HepG2 (cell line): ENCODE measurements around the gene FAF2. TPM values are rescaled to one million over a fixed set of nuclear protein-coding genes. Genes with fewer than 3 reads are reported as not detected.

ENCODE experiments used
- ATAC-seq: fragments of 200-7000 bp; cut with Tn5 transposase; 3 replicates; pipeline ENCODE4 v1.9.1; 2020; ENCODE audit warnings: mild to moderate bottlenecking, moderate library complexity
- BruUV-seq: library from RNA; stranded (reverse); fragments of 400-500 nt; replicated peaks from 2 replicates; lab custom pipeline; 2021; lab: Mats Ljungman, UMichigan
- CTCF ChIA-PET: fragments of 300-600 bp; formaldehyde crosslinking; extraction: SDS; loops from one replicate; lab custom pipeline; 2021; ENCODE audit warnings: low total read pairs, inconsistent platforms, low intra/inter-chr PET ratio; lab: Yijun Ruan, JAX
- POLR2A ChIA-PET: fragments of 350-600 bp; sonication (Branson Sonifier 250); formaldehyde crosslinking; loops from one replicate; lab custom pipeline; 2020; ENCODE audit warnings: antibody characterized with exemption, inconsistent platforms; lab: Yijun Ruan, JAX
- DNase-seq: peaks from one replicate; pipeline ENCODE4 v3.0.0-alpha.2; 2015; ENCODE audit warnings: low spot score
- FAIRE-seq: peaks from 3 replicates; lab custom pipeline; 2011; peaks lifted over from hg19 to GRCh38; lab: Jason Lieb, UNC
- H2AFZ ChIP-seq: one replicate; pipeline ENCODE4 v1.6.1; 2011; ENCODE audit warnings: low read length, inconsistent platforms
- H3K27ac ChIP-seq: fragments of 300-600 bp; 3 replicates; pipeline ENCODE4 v1.8.0; 2011; ENCODE audit warnings: mixed run types, mild to moderate bottlenecking, mixed read lengths, low read length, inconsistent platforms; ENCODE audit not compliant: insufficient read depth; ENCODE audit errors: extremely low read length
- H3K27me3 ChIP-seq, 2 experiments: fragments of 200-600 bp in 1 of 2; 2 replicates in 1 of 2; 3 replicates in 1 of 2; pipeline versions ENCODE4 v1.6.0 to v1.8.0; 2011; ENCODE audit warnings: low read length in 2 of 2, mild to moderate bottlenecking in 2 of 2, moderate library complexity in 2 of 2, inconsistent platforms in 1 of 2; ENCODE audit not compliant: insufficient read depth in 2 of 2, control insufficient read depth in 1 of 2
- H3K36me3 ChIP-seq, 2 experiments: fragments of 200-600 bp in 1 of 2; replicated peaks in 1 of 2; 2 replicates in 1 of 2; 3 replicates in 1 of 2; pipeline versions ENCODE4 v1.5.1 to v1.8.0; 2011; ENCODE audit warnings: low read length in 2 of 2, inconsistent platforms in 1 of 2; ENCODE audit not compliant: insufficient read depth in 2 of 2, control insufficient read depth in 1 of 2
- H3K4me1 ChIP-seq: 2 replicates; pipeline ENCODE4 v1.5.1; 2012; ENCODE audit warnings: low read length, inconsistent platforms; ENCODE audit not compliant: insufficient read depth
- H3K4me2 ChIP-seq: 2 replicates; pipeline ENCODE4 v1.6.0; 2011; ENCODE audit warnings: low read depth, low read length, inconsistent platforms
- H3K4me3 ChIP-seq, 3 experiments: fragments of 200-600 bp in 1 of 3; sonication (generic), shearing (Covaris generic) in 1 of 3; replicated peaks in 1 of 3; 2 replicates each; pipeline ENCODE4 v1.5.1; 2011 to 2016; ENCODE audit warnings: low read length in 3 of 3, inconsistent platforms in 2 of 3, low read depth in 2 of 3, mild to moderate bottlenecking in 2 of 3, control low read depth in 1 of 3, mixed read lengths in 1 of 3; ENCODE audit not compliant: insufficient read depth in 1 of 3
- H3K79me2 ChIP-seq: one replicate; pipeline ENCODE4 v1.6.1; 2011; ENCODE audit warnings: low read length, inconsistent platforms; ENCODE audit not compliant: insufficient read depth
- H3K9ac ChIP-seq: 2 replicates; pipeline ENCODE4 v1.6.0; 2011; ENCODE audit warnings: mild to moderate bottlenecking, low read depth, low read length, inconsistent platforms; ENCODE audit not compliant: insufficient read depth
- H3K9me3 ChIP-seq: 2 replicates; pipeline ENCODE4 v1.5.1; 2012; ENCODE audit warnings: mild to moderate bottlenecking, low read length
- H4K20me1 ChIP-seq: 2 replicates; pipeline ENCODE4 v1.6.0; 2011; ENCODE audit warnings: inconsistent platforms, mild to moderate bottlenecking, low read length, moderate library complexity; ENCODE audit not compliant: insufficient read depth
- AHR ChIP-seq: IDR thresholded peaks from 2 replicates; pipeline ENCODE4 v1.6.1; 2018; ENCODE audit warnings: missing genetic modification reagents, missing compliant biosample characterization
- CBX2 ChIP-seq, 2 experiments: fragments of 200-600 bp in 1 of 2; sonication (generic); formaldehyde crosslinking in 1 of 2; IDR thresholded peaks; 2 replicates each; pipeline versions ENCODE4 v1.7.0 to v1.8.1; 2018 to 2022; ENCODE audit warnings: low read depth in 2 of 2, low read length in 1 of 2, mild to moderate bottlenecking in 1 of 2, missing genetic modification reagents in 1 of 2
- EHMT2 ChIP-seq: fragments of 200-600 bp; sonication (generic); IDR thresholded peaks from 2 replicates; pipeline ENCODE4 v1.7.0; 2017; ENCODE audit warnings: antibody characterized with exemption, low read depth, low read length, borderline replicate concordance
- ELF3 ChIP-seq: IDR thresholded peaks from 2 replicates; pipeline ENCODE4 v1.6.1; 2016; ENCODE audit warnings: missing genetic modification reagents, missing compliant biosample characterization
- HNF4G ChIP-seq, 2 experiments: sonication (generic) in 1 of 2; formaldehyde crosslinking in 1 of 2; IDR thresholded peaks; 2 replicates each; pipeline versions ENCODE4 v1.4.0 to v1.6.1; 2011 to 2020; ENCODE audit warnings: borderline replicate concordance in 2 of 2, low read depth in 2 of 2, mild to moderate bottlenecking in 2 of 2, low read length in 1 of 2, missing genetic modification reagents in 1 of 2, moderate library complexity in 1 of 2
- ISL2 ChIP-seq: sonication (generic); formaldehyde crosslinking; IDR thresholded peaks from 2 replicates; pipeline ENCODE4 v1.5.0; 2020; ENCODE audit warnings: missing genetic modification reagents
- NFKB2 ChIP-seq: sonication (generic); formaldehyde crosslinking; IDR thresholded peaks from 2 replicates; pipeline ENCODE4 v1.4.0; 2020; ENCODE audit warnings: missing genetic modification reagents, borderline replicate concordance
- RAD21 ChIP-seq: fragments of 450-650 bp; formaldehyde crosslinking; IDR thresholded peaks from 2 replicates; pipeline ENCODE4 v1.5.0; 2020; ENCODE audit warnings: mild to moderate bottlenecking
- STAT5B ChIP-seq: sonication (generic); formaldehyde crosslinking; IDR thresholded peaks from 2 replicates; pipeline ENCODE4 v1.4.0; 2020; ENCODE audit warnings: missing genetic modification reagents
- ZIK1 ChIP-seq: sonication (generic); formaldehyde crosslinking; IDR thresholded peaks from 2 replicates; pipeline ENCODE4 v1.5.0; 2020; ENCODE audit warnings: mild to moderate bottlenecking, low read depth, missing genetic modification reagents, borderline replicate concordance
- ZMYM4 ChIP-seq: sonication (generic); formaldehyde crosslinking; IDR thresholded peaks from 2 replicates; pipeline ENCODE4 v1.8.1; 2023; ENCODE audit warnings: mild to moderate bottlenecking, missing genetic modification reagents
- WGBS: methylation state at CpG from one replicate; pipeline ENCODE4 v1.1.6; 2017; ENCODE audit warnings: low lambda C conversion rate; 5-methylcytosine and 5-hydroxymethylcytosine counted together
- in situ Hi-C: cut with HindIII; loops from 2 replicates; pipeline ENCODE4 v1.10.0; 2017; ENCODE audit warnings: low pct_unique_long_range_greater_than_20kb; ENCODE audit not compliant: extremely low pct_ligation_motif_present
- intact Hi-C: fragments of 100-400 bp; cut with micrococcal nuclease; formaldehyde crosslinking; loops from one replicate; pipeline ENCODE4 v1.10.0; 2022; ENCODE audit not compliant: unreplicated experiment
- polyA plus RNA-seq, 8 experiments: library from polyadenylated mRNA; depleted of rRNA in 3 of 8; stranded (reverse) in 7 of 8; unstranded in 1 of 8; fragments of >200 nt; fragmentation: Illumina TruSeq in 4 of 8; extraction: Trizol in 4 of 8; gene quantifications; 2 replicates each; pipeline versions ENCODE4 v1.2.1 to v1.2.3, GENCODE V29; 2011 to 2016; ENCODE audit warnings: low read depth in 4 of 8, missing spikeins in 1 of 8, mixed read lengths in 1 of 8; ENCODE audit not compliant: insufficient read depth in 1 of 8
- total RNA-seq, 5 experiments: library from RNA; depleted of rRNA; stranded (reverse); fragments of >200 nt; fragmentation: Illumina TruSeq; extraction: Trizol; gene quantifications; 2 replicates each; pipeline ENCODE4 v1.2.3, GENCODE V29; 2016; ENCODE audit warnings: low read depth in 1 of 5
- TF ChIP-seq, protein P1 (sequence below): sonication (generic); formaldehyde crosslinking; IDR thresholded peaks from 2 replicates; pipeline ENCODE4 v1.5.0; 2020; ENCODE audit warnings: mild to moderate bottlenecking, missing genetic modification reagents, moderate library complexity
- TF ChIP-seq, protein P2 (sequence below): sonication (generic); formaldehyde crosslinking; IDR thresholded peaks from 2 replicates; pipeline ENCODE4 v1.8.0; 2022; ENCODE audit warnings: missing genetic modification reagents, mild to moderate bottlenecking, moderate library complexity, borderline replicate concordance
- TF ChIP-seq, protein P3 (sequence below): sonication (generic); formaldehyde crosslinking; IDR thresholded peaks from 2 replicates; pipeline ENCODE4 v1.9.0; 2021; ENCODE audit warnings: mild to moderate bottlenecking, missing genetic modification reagents

The FAF2 gene
- total and polyA plus RNA-seq, 2 of the 13 experiments (the other 11 are each of a cell fraction or from before 2014, with no cell fraction given), result 27.8 to 34.3 TPM

DNA sequence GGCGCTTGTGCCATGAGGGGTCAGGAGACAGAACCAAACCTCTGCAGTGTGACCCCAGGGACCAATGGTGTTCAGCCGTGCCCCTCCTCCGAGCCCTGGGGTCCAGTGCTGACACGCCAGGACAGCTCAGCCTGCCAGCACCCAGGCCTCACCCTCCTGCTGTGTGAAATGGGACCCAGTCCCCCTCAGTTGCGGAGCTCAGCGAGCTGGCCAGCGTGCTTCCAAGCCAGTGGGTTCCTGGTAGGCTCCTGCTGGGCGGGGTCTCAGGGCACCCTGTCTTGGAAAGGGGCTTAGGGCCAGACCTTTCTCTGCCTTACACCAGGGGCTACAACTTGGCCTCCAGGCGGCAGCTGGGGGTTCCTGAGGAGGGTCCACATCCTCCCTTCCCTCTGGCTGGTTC, 84.6 kb downstream of the FAF2 start:
- Histone ChIP-seq H3K27me3 (no peaks in the 10 kb centered on the region; a peak in 1 of 5 replicates), H3K9me3 (no peaks in the 10 kb centered on the region), H3K9ac (no peak overlapping the region), H3K27ac (no peak overlapping the region), H3K4me1 (peaks cover 25% of the 10 kb centered on the region), H2AFZ (no peak overlapping the region), H3K79me2 (peaks cover 40% of the 10 kb centered on the region), H4K20me1 (peaks cover 33% of the 10 kb centered on the region), H3K4me3 (no peak overlapping the region), H3K4me2 (no peak overlapping the region), H3K36me3 (peaks cover 25 to 50% of the 10 kb centered on the region in 2 experiments)
- no TSS peak for BruUV-seq
- FAIRE-seq, result no peak
- DNase-seq, result no peak
- in situ Hi-C loops, result loop anchor here (25.0 kb wide), 1 partner anchor 830 kb away; the partner anchor contains the start of genes LMAN2 and RGS14
- ChIA-PET CTCF (no interaction called here), POLR2A (no interaction called here)
- intact Hi-C loops, result no loop called here
- WGBS, result 97% methylated on average over 4 of the region's 9 CpGs
- no peak for ATAC-seq
- no peak for TF ChIP-seq ELF3
- TF ChIP-seq, protein P1, sequence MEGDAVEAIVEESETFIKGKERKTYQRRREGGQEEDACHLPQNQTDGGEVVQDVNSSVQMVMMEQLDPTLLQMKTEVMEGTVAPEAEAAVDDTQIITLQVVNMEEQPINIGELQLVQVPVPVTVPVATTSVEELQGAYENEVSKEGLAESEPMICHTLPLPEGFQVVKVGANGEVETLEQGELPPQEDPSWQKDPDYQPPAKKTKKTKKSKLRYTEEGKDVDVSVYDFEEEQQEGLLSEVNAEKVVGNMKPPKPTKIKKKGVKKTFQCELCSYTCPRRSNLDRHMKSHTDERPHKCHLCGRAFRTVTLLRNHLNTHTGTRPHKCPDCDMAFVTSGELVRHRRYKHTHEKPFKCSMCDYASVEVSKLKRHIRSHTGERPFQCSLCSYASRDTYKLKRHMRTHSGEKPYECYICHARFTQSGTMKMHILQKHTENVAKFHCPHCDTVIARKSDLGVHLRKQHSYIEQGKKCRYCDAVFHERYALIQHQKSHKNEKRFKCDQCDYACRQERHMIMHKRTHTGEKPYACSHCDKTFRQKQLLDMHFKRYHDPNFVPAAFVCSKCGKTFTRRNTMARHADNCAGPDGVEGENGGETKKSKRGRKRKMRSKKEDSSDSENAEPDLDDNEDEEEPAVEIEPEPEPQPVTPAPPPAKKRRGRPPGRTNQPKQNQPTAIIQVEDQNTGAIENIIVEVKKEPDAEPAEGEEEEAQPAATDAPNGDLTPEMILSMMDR, result no peak
- TF ChIP-seq ZIK1 (CRISPR knock-in tag), result no peak
- no peak for TF ChIP-seq AHR
- TF ChIP-seq ZMYM4 (CRISPR knock-in tag), result no peak
- TF ChIP-seq STAT5B, result no peak
- TF ChIP-seq HNF4G (IDR thresholded peaks at IDR 0.05; ENCODE audit: borderline replicate concordance, low read depth, low read length), result no peak
- TF ChIP-seq HNF4G (CRISPR knock-in tag; IDR thresholded peaks at IDR 0.05; ENCODE audit: borderline replicate concordance, low read depth), result no peak
- no peak for TF ChIP-seq ISL2
- TF ChIP-seq CBX2 (IDR thresholded peaks at IDR 0.05; ENCODE audit: low read depth, low read length), result no peak
- TF ChIP-seq CBX2 (CRISPR knock-in tag; IDR thresholded peaks at IDR 0.05; ENCODE audit: low read depth), result no peak
- TF ChIP-seq NFKB2 (CRISPR knock-in tag), result no peak
- TF ChIP-seq, protein P2, sequence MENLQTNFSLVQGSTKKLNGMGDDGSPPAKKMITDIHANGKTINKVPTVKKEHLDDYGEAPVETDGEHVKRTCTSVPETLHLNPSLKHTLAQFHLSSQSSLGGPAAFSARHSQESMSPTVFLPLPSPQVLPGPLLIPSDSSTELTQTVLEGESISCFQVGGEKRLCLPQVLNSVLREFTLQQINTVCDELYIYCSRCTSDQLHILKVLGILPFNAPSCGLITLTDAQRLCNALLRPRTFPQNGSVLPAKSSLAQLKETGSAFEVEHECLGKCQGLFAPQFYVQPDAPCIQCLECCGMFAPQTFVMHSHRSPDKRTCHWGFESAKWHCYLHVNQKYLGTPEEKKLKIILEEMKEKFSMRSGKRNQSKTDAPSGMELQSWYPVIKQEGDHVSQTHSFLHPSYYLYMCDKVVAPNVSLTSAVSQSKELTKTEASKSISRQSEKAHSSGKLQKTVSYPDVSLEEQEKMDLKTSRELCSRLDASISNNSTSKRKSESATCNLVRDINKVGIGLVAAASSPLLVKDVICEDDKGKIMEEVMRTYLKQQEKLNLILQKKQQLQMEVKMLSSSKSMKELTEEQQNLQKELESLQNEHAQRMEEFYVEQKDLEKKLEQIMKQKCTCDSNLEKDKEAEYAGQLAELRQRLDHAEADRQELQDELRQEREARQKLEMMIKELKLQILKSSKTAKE (CRISPR knock-in tag), result no peak
- TF ChIP-seq RAD21 (CRISPR knock-in tag), result no peak
- TF ChIP-seq EHMT2, result no peak
- TF ChIP-seq, protein P3, sequence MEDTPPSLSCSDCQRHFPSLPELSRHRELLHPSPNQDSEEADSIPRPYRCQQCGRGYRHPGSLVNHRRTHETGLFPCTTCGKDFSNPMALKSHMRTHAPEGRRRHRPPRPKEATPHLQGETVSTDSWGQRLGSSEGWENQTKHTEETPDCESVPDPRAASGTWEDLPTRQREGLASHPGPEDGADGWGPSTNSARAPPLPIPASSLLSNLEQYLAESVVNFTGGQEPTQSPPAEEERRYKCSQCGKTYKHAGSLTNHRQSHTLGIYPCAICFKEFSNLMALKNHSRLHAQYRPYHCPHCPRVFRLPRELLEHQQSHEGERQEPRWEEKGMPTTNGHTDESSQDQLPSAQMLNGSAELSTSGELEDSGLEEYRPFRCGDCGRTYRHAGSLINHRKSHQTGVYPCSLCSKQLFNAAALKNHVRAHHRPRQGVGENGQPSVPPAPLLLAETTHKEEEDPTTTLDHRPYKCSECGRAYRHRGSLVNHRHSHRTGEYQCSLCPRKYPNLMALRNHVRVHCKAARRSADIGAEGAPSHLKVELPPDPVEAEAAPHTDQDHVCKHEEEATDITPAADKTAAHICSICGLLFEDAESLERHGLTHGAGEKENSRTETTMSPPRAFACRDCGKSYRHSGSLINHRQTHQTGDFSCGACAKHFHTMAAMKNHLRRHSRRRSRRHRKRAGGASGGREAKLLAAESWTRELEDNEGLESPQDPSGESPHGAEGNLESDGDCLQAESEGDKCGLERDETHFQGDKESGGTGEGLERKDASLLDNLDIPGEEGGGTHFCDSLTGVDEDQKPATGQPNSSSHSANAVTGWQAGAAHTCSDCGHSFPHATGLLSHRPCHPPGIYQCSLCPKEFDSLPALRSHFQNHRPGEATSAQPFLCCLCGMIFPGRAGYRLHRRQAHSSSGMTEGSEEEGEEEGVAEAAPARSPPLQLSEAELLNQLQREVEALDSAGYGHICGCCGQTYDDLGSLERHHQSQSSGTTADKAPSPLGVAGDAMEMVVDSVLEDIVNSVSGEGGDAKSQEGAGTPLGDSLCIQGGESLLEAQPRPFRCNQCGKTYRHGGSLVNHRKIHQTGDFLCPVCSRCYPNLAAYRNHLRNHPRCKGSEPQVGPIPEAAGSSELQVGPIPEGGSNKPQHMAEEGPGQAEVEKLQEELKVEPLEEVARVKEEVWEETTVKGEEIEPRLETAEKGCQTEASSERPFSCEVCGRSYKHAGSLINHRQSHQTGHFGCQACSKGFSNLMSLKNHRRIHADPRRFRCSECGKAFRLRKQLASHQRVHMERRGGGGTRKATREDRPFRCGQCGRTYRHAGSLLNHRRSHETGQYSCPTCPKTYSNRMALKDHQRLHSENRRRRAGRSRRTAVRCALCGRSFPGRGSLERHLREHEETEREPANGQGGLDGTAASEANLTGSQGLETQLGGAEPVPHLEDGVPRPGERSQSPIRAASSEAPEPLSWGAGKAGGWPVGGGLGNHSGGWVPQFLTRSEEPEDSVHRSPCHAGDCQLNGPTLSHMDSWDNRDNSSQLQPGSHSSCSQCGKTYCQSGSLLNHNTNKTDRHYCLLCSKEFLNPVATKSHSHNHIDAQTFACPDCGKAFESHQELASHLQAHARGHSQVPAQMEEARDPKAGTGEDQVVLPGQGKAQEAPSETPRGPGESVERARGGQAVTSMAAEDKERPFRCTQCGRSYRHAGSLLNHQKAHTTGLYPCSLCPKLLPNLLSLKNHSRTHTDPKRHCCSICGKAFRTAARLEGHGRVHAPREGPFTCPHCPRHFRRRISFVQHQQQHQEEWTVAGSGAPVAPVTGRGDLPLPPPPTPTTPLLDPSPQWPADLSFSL, result no peak
